AG04449 (cell line): ENCODE measurements around the gene CDX2.
"Not testable (repeated sequence)": the region's sequence is repeated elsewhere in the genome, so short reads cannot be mapped to it uniquely, and the experiment has no call there.

Experiments used
- CTCF ChIA-PET: fragments of 350-600 bp; formaldehyde crosslinking; extraction: SDS; loops from one replicate; lab custom pipeline; 2021; ENCODE audit warnings: antibody characterized with exemption; lab: Yijun Ruan, JAX
- POLR2A ChIA-PET: fragments of 400-600, 350-600 bp; formaldehyde crosslinking; extraction: SDS; loops from one replicate; lab custom pipeline; 2020; ENCODE audit warnings: antibody characterized with exemption, inconsistent platforms; lab: Yijun Ruan, JAX
- DNase-seq: peaks from one replicate; pipeline ENCODE4 v3.0.0-alpha.2; 2010; ENCODE audit warnings: low read depth, low spot score
- H3K4me3 ChIP-seq: 2 replicates; pipeline ENCODE4 v1.5.1; 2011; ENCODE audit warnings: low read depth, mild to moderate bottlenecking, control low read depth, low read length
- TF ChIP-seq, protein P1 (sequence below): IDR thresholded peaks from one replicate; pipeline ENCODE4 v1.5.1; 2011; ENCODE audit warnings: mild to moderate bottlenecking, moderate library complexity, low read length, control low read depth, inconsistent platforms; ENCODE audit not compliant: insufficient read depth; ENCODE audit errors: missing control alignments

The CDX2 gene

GRCh38 chr13:27964741-27965323 is 4.3 kb downstream of the CDX2 start:
- TF ChIP-seq, protein P1, sequence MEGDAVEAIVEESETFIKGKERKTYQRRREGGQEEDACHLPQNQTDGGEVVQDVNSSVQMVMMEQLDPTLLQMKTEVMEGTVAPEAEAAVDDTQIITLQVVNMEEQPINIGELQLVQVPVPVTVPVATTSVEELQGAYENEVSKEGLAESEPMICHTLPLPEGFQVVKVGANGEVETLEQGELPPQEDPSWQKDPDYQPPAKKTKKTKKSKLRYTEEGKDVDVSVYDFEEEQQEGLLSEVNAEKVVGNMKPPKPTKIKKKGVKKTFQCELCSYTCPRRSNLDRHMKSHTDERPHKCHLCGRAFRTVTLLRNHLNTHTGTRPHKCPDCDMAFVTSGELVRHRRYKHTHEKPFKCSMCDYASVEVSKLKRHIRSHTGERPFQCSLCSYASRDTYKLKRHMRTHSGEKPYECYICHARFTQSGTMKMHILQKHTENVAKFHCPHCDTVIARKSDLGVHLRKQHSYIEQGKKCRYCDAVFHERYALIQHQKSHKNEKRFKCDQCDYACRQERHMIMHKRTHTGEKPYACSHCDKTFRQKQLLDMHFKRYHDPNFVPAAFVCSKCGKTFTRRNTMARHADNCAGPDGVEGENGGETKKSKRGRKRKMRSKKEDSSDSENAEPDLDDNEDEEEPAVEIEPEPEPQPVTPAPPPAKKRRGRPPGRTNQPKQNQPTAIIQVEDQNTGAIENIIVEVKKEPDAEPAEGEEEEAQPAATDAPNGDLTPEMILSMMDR: no peak
- POLR2A ChIA-PET: interaction anchor here (0.7 kb wide), 1 partner anchor 11 kb away, joined by 3 read pairs; no protein-coding TSS in a partner anchor
- no peak for DNase-seq
- CTCF ChIA-PET: interaction anchor here (1.3 to 2.0 kb wide), 3 partner anchors 10 to 135 kb away, joined by 3 to 13 read pairs (median 6); no protein-coding TSS in a partner anchor
- no peak overlapping the region for H3K4me3 ChIP-seq

DNA sequence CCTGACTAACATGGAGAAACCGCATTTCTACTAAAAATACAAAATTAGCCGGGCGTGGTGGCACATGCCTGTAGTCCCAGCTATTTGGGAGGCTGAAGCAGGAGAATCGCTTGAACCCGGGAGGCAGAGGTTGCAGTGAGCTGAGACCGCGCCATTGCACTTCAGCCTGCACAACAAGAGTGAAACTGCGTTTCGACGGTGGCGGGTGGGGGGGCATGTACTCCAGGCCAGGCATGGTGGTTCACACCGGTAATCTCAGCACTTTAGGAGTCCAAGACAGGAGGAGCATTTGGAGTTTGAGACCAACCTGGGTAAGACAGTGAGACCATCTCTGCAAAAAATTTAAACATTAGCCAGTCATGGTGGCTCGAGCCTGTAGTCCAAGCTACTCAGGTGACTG is 4.9 kb downstream of the CDX2 start:
- POLR2A ChIA-PET: not testable (repeated sequence)

GRCh38 chr13:27963491-27963890 is 5.6 kb downstream of the CDX2 start:
- ChIA-PET POLR2A (no interaction called here), CTCF (interaction anchor here (1.3 to 1.8 kb wide), 2 partner anchors 22 to 136 kb away, joined by 3 to 4 read pairs; no protein-coding TSS in a partner anchor)
- TF ChIP-seq, protein P1: no peak
- H3K4me3 ChIP-seq: no peak overlapping the region
- DNase-seq: no peak

More for the DNA sequence above, 4.9 kb downstream of the CDX2 start:
- CTCF ChIA-PET: interaction anchor here (1.3 to 2.0 kb wide), 5 partner anchors 10 to 137 kb away, joined by 3 to 13 read pairs (median 4); no protein-coding TSS in a partner anchor
- not testable (repeated sequence) for H3K4me3 ChIP-seq, DNase-seq

DNA sequence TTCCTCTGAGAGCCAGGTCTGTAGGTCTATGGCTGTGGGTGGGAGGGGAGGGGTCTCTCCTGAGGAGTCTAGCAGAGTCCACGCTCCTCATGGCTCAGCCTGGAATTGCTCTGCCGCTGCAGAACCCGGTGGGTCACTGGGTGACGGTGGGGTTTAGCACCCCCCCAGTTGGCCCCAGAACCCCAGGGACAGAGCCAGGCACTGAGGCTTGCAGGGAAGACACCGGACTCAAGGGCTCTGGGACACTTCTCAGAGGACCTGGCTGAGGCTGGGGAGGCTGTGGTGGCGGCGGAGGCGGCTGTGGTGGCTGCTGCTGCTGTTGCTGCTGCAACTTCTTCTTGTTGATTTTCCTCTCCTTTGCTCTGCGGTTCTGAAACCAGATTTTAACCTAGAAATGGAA is 6.1 kb downstream of the CDX2 start:
- no peak overlapping the region for H3K4me3 ChIP-seq
- TF ChIP-seq, protein P1: no peak
- ChIA-PET CTCF (interaction anchor here (0.6 to 1.8 kb wide), 4 partner anchors 9 to 136 kb away, joined by 3 to 7 read pairs (median 4); no protein-coding TSS in a partner anchor), POLR2A (no interaction called here)
- DNase-seq: no peak

- TF ChIP-seq, protein P1: no peak
- POLR2A ChIA-PET: interaction anchor here (0.8 kb wide), 1 partner anchor 423 kb away, joined by 4 read pairs; no protein-coding TSS in a partner anchor
- no peak for DNase-seq
- H3K4me3 ChIP-seq: no peak overlapping the region
- CTCF ChIA-PET: interaction anchor here (0.6 to 1.8 kb wide), 7 partner anchors 9 to 600 kb away, joined by 3 to 10 read pairs (median 4); no protein-coding TSS in a partner anchor
Observed at GRCh38 chr13:27962128-27962841, 6.8 kb downstream of the CDX2 start.

- CTCF ChIA-PET: interaction anchor here (0.9 to 1.8 kb wide), 7 partner anchors 8 to 600 kb away, joined by 3 to 10 read pairs (median 3); no protein-coding TSS in a partner anchor
- no peak overlapping the region for H3K4me3 ChIP-seq
- DNase-seq: no peak
- POLR2A ChIA-PET: interaction anchor here (0.8 kb wide), 1 partner anchor 423 kb away, joined by 4 read pairs; no protein-coding TSS in a partner anchor
- TF ChIP-seq, protein P1: no peak
Observed at GRCh38 chr13:27961227-27962085, 7.7 kb downstream of the CDX2 start.
